Hair follicular keratinocyte (primary cell): Measurements from ENCODE around the gene NRN1L. TPM values are rescaled to one million over a fixed set of nuclear protein-coding genes. Genes with fewer than 3 reads are reported as not detected.

Source experiments
- total RNA-seq: library from RNA; depleted of rRNA; stranded (reverse); fragments of >200 nt; gene quantifications from 2 replicates; pipeline ENCODE4 v1.2.3, GENCODE V29; 2015

NRN1L gene
- not detected in 2 replicates for total RNA-seq

GRCh38 chr16:67884684-67885083, at the start of gene NRN1L:
NRN1L (plus strand) TSS chr16:67884885; CDS start chr16:67884904, 19 bp downstream.

GRCh38 chr16:67841816-67842508, 42.7 kb upstream of the NRN1L start, which contains the start of gene THAP11:
THAP11 (plus strand) TSS chr16:67842320; CDS start chr16:67842555, 235 bp downstream.

GRCh38 chr16:67846320-67847063, 38.2 kb upstream of the NRN1L start, which contains the start of gene NUTF2:
NUTF2 (plus strand) TSS chr16:67846933; CDS start chr16:67865131, 18,198 bp downstream.

GRCh38 chr16:67847064-67847861, 37.4 kb upstream of the NRN1L start, which contains the start of gene CENPT:
CENPT (minus strand) TSS chr16:67847693; CDS start chr16:67833859, 13,834 bp downstream.

GRCh38 chr16:67872631-67873434, 11.9 kb upstream of the NRN1L start, which contains the start of gene EDC4:
EDC4 (plus strand) TSS chr16:67873052; CDS start chr16:67873262, 210 bp downstream.

GRCh38 chr16:67892899-67893742, 8.4 kb downstream of the NRN1L start, which contains the start of gene PSKH1:
PSKH1 (plus strand) TSS chr16:67893254; CDS start chr16:67908750, 15,496 bp downstream.

GRCh38 chr16:67931712-67932461, 47.2 kb downstream of the NRN1L start, which contains the start of gene CTRL:
CTRL (minus strand) TSS chr16:67931862; CDS start chr16:67931852, 10 bp downstream.

Other genes with a start within 250 kb of the NRN1L start
- 0.08 and 0.16 TPM in 2 replicates for gene CARMIL2, start 239.7 kb upstream of the NRN1L start, total RNA-seq
- gene ACD, start 224.6 kb upstream of the NRN1L start, total RNA-seq, result 26.6 and 53.2 TPM in 2 replicates
- gene PARD6A, start 223.9 kb upstream of the NRN1L start, total RNA-seq, result 0.19 and 3.1 TPM in 2 replicates
- gene ENKD1, start 218.1 kb upstream of the NRN1L start, total RNA-seq, result 13.4 and 14.6 TPM in 2 replicates
- gene C16orf86, start 218.1 kb upstream of the NRN1L start, total RNA-seq, result 1.9 and 2.0 TPM in 2 replicates
- gene GFOD2, start 165.6 kb upstream of the NRN1L start, total RNA-seq, result 14.8 and 18.4 TPM in 2 replicates
- gene RANBP10, start 78.3 kb upstream of the NRN1L start, total RNA-seq, result 3.7 TPM in 2 replicates
- gene TSNAXIP1, start 78.0 kb upstream of the NRN1L start, total RNA-seq, result 0.30 TPM in 1 of 2 replicates, not detected in the other
- 28.3 and 57.1 TPM in 2 replicates for gene THAP11, start 42.6 kb upstream of the NRN1L start, total RNA-seq
- gene NUTF2, start 38.0 kb upstream of the NRN1L start, total RNA-seq, result 313 and 331 TPM in 2 replicates
- gene CENPT, start 37.2 kb upstream of the NRN1L start, total RNA-seq, result 18.8 and 19.5 TPM in 2 replicates
- gene EDC4, start 11.8 kb upstream of the NRN1L start, total RNA-seq, result 42.2 and 43.0 TPM in 2 replicates
- gene PSKH1, start 8.4 kb downstream of the NRN1L start, total RNA-seq, result 6.2 and 7.4 TPM in 2 replicates
- gene CTRL, start 47.0 kb downstream of the NRN1L start, total RNA-seq, result 0.23 and 1.4 TPM in 2 replicates
- gene PSMB10, start 52.0 kb downstream of the NRN1L start, total RNA-seq, result 28.8 and 33.7 TPM in 2 replicates
- gene LCAT, start 59.2 kb downstream of the NRN1L start, total RNA-seq, result 6.0 and 9.6 TPM in 2 replicates
- 40.9 and 54.0 TPM in 2 replicates for gene SLC12A4, start 83.8 kb downstream of the NRN1L start, total RNA-seq
- 0.27 TPM in 1 of 2 replicates, not detected in the other for gene DPEP3, start 95.6 kb downstream of the NRN1L start, total RNA-seq
- not detected in 2 replicates for gene DPEP2, start 114.6 kb downstream of the NRN1L start, total RNA-seq
- not detected in 2 replicates for gene DPEP2NB, start 131.0 kb downstream of the NRN1L start, total RNA-seq
- gene DDX28, start 138.3 kb downstream of the NRN1L start, total RNA-seq, result 7.2 and 9.6 TPM in 2 replicates
- gene DUS2, start 138.4 kb downstream of the NRN1L start, total RNA-seq, result 27.6 and 45.1 TPM in 2 replicates
- 8.4 and 10.7 TPM in 2 replicates for gene NFATC3, start 200.5 kb downstream of the NRN1L start, total RNA-seq